GM12801 (cell line): Measurements from ENCODE around the gene CFAP45.

Experiments
- TF ChIP-seq, protein P1 (sequence below): IDR thresholded peaks from one replicate; pipeline ENCODE4 v1.5.1; 2011; ENCODE audit warnings: control low read depth; ENCODE audit not compliant: insufficient read length; ENCODE audit errors: extremely low read depth

Gene CFAP45

GRCh38 chr1:159902541-159902940 lies 2.6 kb upstream of the CFAP45 start:
- TF ChIP-seq, protein P1, sequence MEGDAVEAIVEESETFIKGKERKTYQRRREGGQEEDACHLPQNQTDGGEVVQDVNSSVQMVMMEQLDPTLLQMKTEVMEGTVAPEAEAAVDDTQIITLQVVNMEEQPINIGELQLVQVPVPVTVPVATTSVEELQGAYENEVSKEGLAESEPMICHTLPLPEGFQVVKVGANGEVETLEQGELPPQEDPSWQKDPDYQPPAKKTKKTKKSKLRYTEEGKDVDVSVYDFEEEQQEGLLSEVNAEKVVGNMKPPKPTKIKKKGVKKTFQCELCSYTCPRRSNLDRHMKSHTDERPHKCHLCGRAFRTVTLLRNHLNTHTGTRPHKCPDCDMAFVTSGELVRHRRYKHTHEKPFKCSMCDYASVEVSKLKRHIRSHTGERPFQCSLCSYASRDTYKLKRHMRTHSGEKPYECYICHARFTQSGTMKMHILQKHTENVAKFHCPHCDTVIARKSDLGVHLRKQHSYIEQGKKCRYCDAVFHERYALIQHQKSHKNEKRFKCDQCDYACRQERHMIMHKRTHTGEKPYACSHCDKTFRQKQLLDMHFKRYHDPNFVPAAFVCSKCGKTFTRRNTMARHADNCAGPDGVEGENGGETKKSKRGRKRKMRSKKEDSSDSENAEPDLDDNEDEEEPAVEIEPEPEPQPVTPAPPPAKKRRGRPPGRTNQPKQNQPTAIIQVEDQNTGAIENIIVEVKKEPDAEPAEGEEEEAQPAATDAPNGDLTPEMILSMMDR = no peak

DNA sequence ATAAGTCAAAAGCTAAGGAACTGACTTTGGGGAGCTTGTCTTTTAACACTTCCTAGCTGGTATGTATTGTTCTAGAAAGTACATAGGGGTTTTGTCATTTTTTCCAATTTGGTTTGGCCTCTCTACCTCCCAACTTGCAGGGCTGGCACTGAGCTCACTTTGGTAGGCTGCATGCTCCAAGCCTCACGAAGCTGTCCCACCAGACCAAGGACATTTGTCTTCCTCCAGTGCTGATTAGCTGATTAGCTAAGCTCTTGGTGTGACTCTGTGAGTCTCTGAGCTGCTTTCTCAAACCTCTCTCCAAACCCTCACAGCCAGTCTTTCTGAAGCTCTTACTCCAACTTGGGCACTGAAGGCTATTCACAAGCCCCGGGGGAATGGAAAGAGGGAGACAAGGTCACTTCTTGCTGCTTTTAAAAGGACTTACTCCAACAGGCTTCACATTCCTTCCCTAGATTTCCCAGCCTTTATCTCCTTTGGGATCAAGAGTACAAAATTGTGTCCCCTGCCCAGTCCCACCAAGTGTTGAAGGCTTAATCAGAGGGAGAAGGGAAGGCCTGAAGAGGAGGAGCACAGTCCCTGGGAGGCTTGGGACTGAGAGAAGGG lies 893 bp upstream of the CFAP45 start:
- TF ChIP-seq, protein P1 = no peak

DNA sequence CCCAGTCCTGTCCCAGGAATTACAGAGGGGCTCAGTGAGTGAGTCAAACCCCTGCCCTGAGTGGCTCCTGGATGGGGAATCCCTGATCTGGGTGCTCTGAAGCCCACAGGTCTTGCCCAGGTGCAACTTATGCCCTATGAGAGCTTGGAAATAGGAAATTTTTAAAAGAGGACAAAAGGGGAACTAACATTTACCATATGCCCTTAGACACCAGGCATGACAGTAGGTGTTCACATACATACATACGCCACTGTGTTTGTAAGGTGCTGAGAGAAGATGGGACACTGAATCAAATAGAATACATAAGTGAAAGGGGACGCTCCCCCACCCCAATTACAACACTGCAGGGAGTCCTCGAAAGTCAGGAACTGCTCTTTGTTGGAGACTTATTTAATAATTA lies 1.4 kb downstream of the CFAP45 start:
- TF ChIP-seq, protein P1 = no peak

DNA sequence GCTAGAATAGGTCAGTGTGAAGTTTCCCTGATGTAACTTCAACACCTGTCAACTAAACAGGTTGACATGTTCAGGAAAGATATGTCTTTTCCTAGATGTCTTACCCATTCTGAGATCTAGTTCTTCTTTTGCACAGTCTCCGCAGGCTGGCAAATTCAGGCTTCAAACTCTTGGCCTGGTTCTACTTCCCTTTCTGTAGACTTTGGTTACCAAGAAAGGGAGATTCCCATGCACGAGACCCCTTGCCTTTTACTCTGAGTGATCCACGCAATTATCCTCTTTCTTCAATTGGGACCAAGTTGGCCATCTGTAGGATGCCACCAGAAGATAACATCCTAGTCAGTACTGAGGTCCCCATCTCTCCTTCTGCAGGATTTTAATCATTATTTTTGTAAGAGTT lies 2.0 kb downstream of the CFAP45 start:
- TF ChIP-seq, protein P1 = no peak

GRCh38 chr1:159896546-159896930 lies 3.4 kb downstream of the CFAP45 start:
- TF ChIP-seq, protein P1 = no peak

- TF ChIP-seq, protein P1 = no peak
These were observed 4.0 kb downstream of the CFAP45 start for GRCh38 chr1:159895836-159896545.

GRCh38 chr1:159895286-159895685 lies 4.7 kb downstream of the CFAP45 start:
- TF ChIP-seq, protein P1 = no peak
